CD4-positive, alpha-beta memory T cell (primary cell): ENCODE results near the gene OTUB2. TPM values are rescaled to one million over a fixed set of nuclear protein-coding genes. Genes with fewer than 3 reads are reported as not detected.

Source experiments
- CTCF ChIA-PET: fragments of 350-600 bp; sonication (Branson Sonifier 250); formaldehyde crosslinking; loops from one replicate; lab custom pipeline; 2021; ENCODE audit warnings: inconsistent platforms; ENCODE audit not compliant: partially characterized antibody; lab: Charles Lee
- POLR2A ChIA-PET: fragments of 350-600 bp; sonication (Branson Sonifier 250); formaldehyde crosslinking; loops from one replicate; lab custom pipeline; 2021; ENCODE audit not compliant: partially characterized antibody; lab: Charles Lee
- DNase-seq, 5 donors: peaks; one replicate each; pipeline versions ENCODE4 v3.0.0 to v3.0.0-alpha.2; 2020 to 2022; ENCODE audit warnings: mixed read lengths in 1 of 5
- H3K27ac ChIP-seq: one replicate; pipeline ENCODE4 v1.7.0; 2013; ENCODE audit warnings: low read depth, low read length
- H3K27me3 ChIP-seq: 2 replicates; pipeline ENCODE4 v1.7.0; 2013; ENCODE audit warnings: mild to moderate bottlenecking, low read length, moderate library complexity; ENCODE audit not compliant: insufficient read depth
- H3K36me3 ChIP-seq: 2 replicates; pipeline ENCODE4 v1.7.0; 2013; ENCODE audit warnings: mild to moderate bottlenecking, low read length, moderate library complexity; ENCODE audit not compliant: insufficient read depth
- H3K4me1 ChIP-seq: 2 replicates; pipeline ENCODE4 v1.7.0; 2013; ENCODE audit warnings: mild to moderate bottlenecking, low read length, moderate library complexity; ENCODE audit not compliant: insufficient read depth
- H3K4me3 ChIP-seq, 2 donors: one replicate each; pipeline ENCODE4 v1.7.0; 2013; ENCODE audit warnings: low read length in 2 of 2, mild to moderate bottlenecking in 1 of 2
- H3K9me3 ChIP-seq, 2 donors: one replicate each; pipeline ENCODE4 v1.7.0; 2013; ENCODE audit warnings: low read length in 2 of 2, control low read depth in 1 of 2; ENCODE audit not compliant: control insufficient read depth in 1 of 2
- H3K27ac Mint-ChIP-seq, 7 donors: one replicate each; pipeline ENCODE4 v1.8.0; 2020 to 2021; ENCODE audit warnings: mixed read lengths in 7 of 7, mild to moderate bottlenecking in 6 of 7, inconsistent platforms in 3 of 7, moderate library complexity in 3 of 7
- H3K27me3 Mint-ChIP-seq, 2 donors: one replicate each; pipeline ENCODE4 v1.8.0; 2020 to 2021; ENCODE audit warnings: mixed read lengths in 2 of 2
- H3K36me3 Mint-ChIP-seq, 2 donors: one replicate each; pipeline ENCODE4 v1.8.0; 2020 to 2021; ENCODE audit warnings: mixed read lengths in 2 of 2, inconsistent platforms in 1 of 2, mild to moderate bottlenecking in 1 of 2
- H3K4me1 Mint-ChIP-seq, 4 donors: one replicate each; pipeline ENCODE4 v1.8.0; 2020 to 2021; ENCODE audit warnings: mixed read lengths in 4 of 4, mild to moderate bottlenecking in 1 of 4
- H3K4me3 Mint-ChIP-seq, 8 donors: one replicate each; pipeline ENCODE4 v1.8.0; 2020 to 2021; ENCODE audit warnings: mixed read lengths in 8 of 8, mild to moderate bottlenecking in 7 of 8, moderate library complexity in 6 of 8, inconsistent platforms in 3 of 8
- H3K9me3 Mint-ChIP-seq, 8 donors: one replicate each; pipeline ENCODE4 v1.8.0; 2020 to 2021; ENCODE audit warnings: mixed read lengths in 8 of 8, mild to moderate bottlenecking in 5 of 8, inconsistent platforms in 3 of 8, moderate library complexity in 1 of 8
- intact Hi-C: fragments of 100-400 bp; cut with micrococcal nuclease; formaldehyde crosslinking; loops from one replicate; pipeline ENCODE4 v1.15.1; 2023
- polyA plus RNA-seq, 2 donors: library from polyadenylated mRNA; unstranded; fragments of 300-500 nt; fragmentation: Illumina TruSeq; gene quantifications; one replicate each; pipeline ENCODE4 v1.2.3, GENCODE V29; 2021
- total RNA-seq, 2 experiments: library from RNA; stranded (reverse); gene quantifications; one replicate each; pipeline ENCODE4 v1.2.3, GENCODE V29; 2021

The OTUB2 gene
- total and polyA plus RNA-seq, 4 experiments from 2014 or later = 0.19 to 1.1 (median 0.54) TPM

DNA sequence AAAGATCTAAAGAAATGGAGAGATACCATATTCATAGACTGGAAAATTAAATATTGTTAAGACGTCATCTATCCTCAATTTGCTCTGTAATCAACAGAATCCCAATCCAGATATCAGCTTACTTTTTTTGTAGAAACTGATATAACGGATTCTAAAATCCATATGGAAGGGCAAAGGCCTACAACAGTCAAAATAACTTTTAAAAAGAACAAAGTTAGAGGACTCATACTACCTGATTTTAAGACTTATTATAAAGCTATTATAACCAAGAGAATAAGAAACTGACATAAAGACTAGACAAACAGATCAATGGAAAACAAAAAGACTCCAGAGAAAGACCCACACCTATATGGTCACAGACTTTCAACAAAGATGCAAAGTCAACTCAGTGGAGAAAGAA, 48.9 kb downstream of the OTUB2 start:
- intact Hi-C loops = no loop called here
- Histone ChIP-seq H3K36me3 (peaks cover 29% of the 10 kb centered on the region), H3K27me3 (no peaks in the 10 kb centered on the region), H3K9me3 (peaks cover 0 to 5% of the 10 kb centered on the region in 2 donors), H3K27ac (no peak overlapping the region), H3K4me3 (no peak overlapping the region), H3K4me1 (peaks cover 69% of the 10 kb centered on the region)
- ChIA-PET POLR2A (interaction anchor here (1.3 kb wide), 1 partner anchor 22 kb away, joined by 3 read pairs; no protein-coding TSS in a partner anchor), CTCF (interaction anchor here (0.6 kb wide), 1 partner anchor 1453 kb away, joined by 3 read pairs; no protein-coding TSS in a partner anchor)
- peak overlapping the region; percentile 63 to 100 (median 84) for H3K4me3 Mint-ChIP-seq
- H3K27me3 Mint-ChIP-seq = no peaks in the 10 kb centered on the region
- H3K36me3 Mint-ChIP-seq = peaks cover 75 to 80% of the 10 kb centered on the region in 2 donors
- DNase-seq = no peak
- peaks cover 54 to 84% (median 68%) of the 10 kb centered on the region in 4 donors for H3K4me1 Mint-ChIP-seq
- peaks cover 8 to 30% (median 20%) of the 10 kb centered on the region in 8 donors for H3K9me3 Mint-ChIP-seq
- no peak overlapping the region for H3K27ac Mint-ChIP-seq

DNA sequence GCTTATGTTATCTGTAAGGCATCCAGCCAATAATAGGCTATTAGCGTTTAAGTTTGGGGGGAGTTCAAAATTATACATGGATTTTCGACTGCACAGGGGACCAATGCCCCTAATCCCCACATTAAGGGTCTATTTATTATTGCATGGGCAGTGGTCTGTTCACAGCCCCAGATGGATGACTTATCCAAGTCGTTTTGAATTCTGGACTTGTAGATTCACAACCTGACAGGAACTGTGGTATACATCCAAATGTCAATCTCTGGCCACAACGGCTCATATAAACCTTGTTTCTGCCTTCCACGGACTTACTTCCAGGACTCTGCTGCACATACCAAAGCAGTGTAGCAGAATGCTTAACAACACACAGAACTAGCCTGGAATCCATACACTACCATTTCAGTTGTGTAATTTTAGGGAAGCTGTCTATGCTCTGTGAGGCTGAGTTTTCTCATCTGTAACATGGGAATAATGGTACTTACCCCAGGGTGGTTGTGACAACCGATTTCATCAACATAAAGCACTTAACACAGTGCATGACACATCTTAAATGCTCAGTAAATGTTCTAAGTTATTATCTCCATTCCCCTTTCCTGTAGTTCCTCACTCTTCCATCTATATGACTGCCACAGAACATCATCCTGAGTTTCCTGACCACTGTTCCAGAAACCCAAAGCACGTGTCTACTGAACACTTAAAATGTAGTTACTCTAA, 51.1 kb downstream of the OTUB2 start:
- H3K27me3 ChIP-seq = no peaks in the 10 kb centered on the region
- intact Hi-C loops = no loop called here
- H3K27ac ChIP-seq = no peak overlapping the region
- Mint-ChIP-seq H3K27me3 (no peaks in the 10 kb centered on the region), H3K36me3 (peaks cover 62 to 70% of the 10 kb centered on the region in 2 donors), H3K4me3 (peak overlapping the region; percentile 99 to 100 (median 99)), H3K4me1 (peaks cover 45 to 84% (median 62%) of the 10 kb centered on the region in 4 donors), H3K9me3 (peaks cover 5 to 22% (median 13%) of the 10 kb centered on the region in 8 donors), H3K27ac (peak overlapping the region in 3 of 7 donors; percentile 38 to 73 (median 50))
- CTCF ChIA-PET = no interaction called here
- H3K4me1 ChIP-seq = peaks cover 74% of the 10 kb centered on the region
- H3K36me3 ChIP-seq = peaks cover 29% of the 10 kb centered on the region
- DNase-seq = no peak
- H3K4me3 ChIP-seq = peak overlapping the region; percentile 12 to 92
- H3K9me3 ChIP-seq = peaks cover 0 to 5% of the 10 kb centered on the region in 2 donors
- POLR2A ChIA-PET = no interaction called here

DNA sequence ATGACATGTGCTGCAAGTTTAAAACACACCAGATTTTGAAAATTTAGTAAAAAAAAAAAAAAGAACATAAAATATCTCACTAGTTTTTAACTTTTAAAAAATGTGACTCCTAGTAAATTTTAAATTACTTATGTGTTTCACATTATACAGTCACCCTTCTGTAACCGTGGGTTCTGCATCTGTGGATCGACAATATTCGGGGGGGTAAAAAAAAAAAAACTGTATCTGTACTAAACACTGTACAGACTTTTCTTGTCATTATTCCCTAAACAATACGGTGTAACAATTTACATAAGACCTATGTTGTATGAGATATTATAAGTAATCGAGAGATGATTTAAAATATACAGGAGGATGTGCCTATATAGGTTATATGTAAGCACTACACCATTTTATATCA, 51.7 kb downstream of the OTUB2 start:
- Histone ChIP-seq H3K36me3 (peaks cover 29% of the 10 kb centered on the region), H3K4me3 (peak overlapping the region; percentile 92 to 98), H3K27ac (no peak overlapping the region), H3K27me3 (no peaks in the 10 kb centered on the region), H3K9me3 (peaks cover 0 to 5% of the 10 kb centered on the region in 2 donors), H3K4me1 (peaks cover 72% of the 10 kb centered on the region)
- Mint-ChIP-seq H3K4me1 (peaks cover 46 to 87% (median 61%) of the 10 kb centered on the region in 4 donors), H3K36me3 (peaks cover 59 to 69% of the 10 kb centered on the region in 2 donors), H3K4me3 (peak overlapping the region; percentile 99 to 100 (median 99)), H3K9me3 (peaks cover 4 to 20% (median 13%) of the 10 kb centered on the region in 8 donors), H3K27me3 (no peaks in the 10 kb centered on the region), H3K27ac (peak overlapping the region in 2 of 7 donors; percentile 83 to 98)
- no peak for DNase-seq
- POLR2A ChIA-PET = no interaction called here
- CTCF ChIA-PET = interaction anchor here (4.9 kb wide), 1 partner anchor 42 kb away, joined by 29 read pairs; no protein-coding TSS in a partner anchor
- intact Hi-C loops = no loop called here

- Mint-ChIP-seq H3K27me3 (no peaks in the 10 kb centered on the region), H3K36me3 (peaks cover 44 to 56% of the 10 kb centered on the region in 2 donors), H3K4me3 (peak overlapping the region; percentile 99 to 100 (median 99)), H3K4me1 (peaks cover 42 to 78% (median 52%) of the 10 kb centered on the region in 4 donors), H3K9me3 (peaks cover 0 to 11% (median 5%) of the 10 kb centered on the region in 8 donors), H3K27ac (peak overlapping the region; percentile 98 to 100 (median 99))
- Histone ChIP-seq H3K36me3 (peaks cover 22% of the 10 kb centered on the region), H3K9me3 (no peaks in the 10 kb centered on the region), H3K4me1 (peaks cover 57% of the 10 kb centered on the region), H3K27ac (peak overlapping the region; percentile 86), H3K27me3 (no peaks in the 10 kb centered on the region), H3K4me3 (peak overlapping the region; percentile 92 to 98)
- ChIA-PET POLR2A (interaction anchor here (0.7 to 2.7 kb wide), 17 partner anchors 11 to 115 kb away, joined by 3 to 17 read pairs (median 4); partner anchors contain the start of genes IFI27L2, OTUB2 and PPP4R4), CTCF (interaction anchor here (1.0 to 4.9 kb wide), 8 partner anchors 27 to 128 kb away, joined by 3 to 29 read pairs (median 6); partner anchors contain the start of gene IFI27L2)
- intact Hi-C loops = loop anchor here (2.0 kb wide), 4 partner anchors 53 to 109 kb away; partner anchors contain the start of gene OTUB2
- peak in 4 of 5 donors; percentile 15 to 46 (median 31) for DNase-seq
Observed at GRCh38 chr14:94079891-94080620, 53.9 kb downstream of the OTUB2 start.

- ChIA-PET CTCF (interaction anchor here (0.7 to 4.9 kb wide), 10 partner anchors 12 to 141 kb away, joined by 3 to 29 read pairs (median 4); partner anchors contain the start of gene IFI27L2), POLR2A (interaction anchor here (0.7 to 2.7 kb wide), 25 partner anchors 10 to 141 kb away, joined by 3 to 17 read pairs (median 5); partner anchors contain the start of genes IFI27L2 and OTUB2)
- Histone ChIP-seq H3K4me1 (peaks cover 50% of the 10 kb centered on the region), H3K9me3 (no peaks in the 10 kb centered on the region), H3K36me3 (peaks cover 22% of the 10 kb centered on the region), H3K27ac (peak within 1 kb of the TSS; percentile 86), H3K4me3 (peak within 1 kb of the TSS; percentile 92 to 98), H3K27me3 (no peaks in the 10 kb centered on the region)
- peak; percentile 96 to 97 (median 97) for DNase-seq
- intact Hi-C loops = loop anchor here (1.0 to 2.0 kb wide), 5 partner anchors 48 to 110 kb away; partner anchors contain the start of genes IFI27L2 and OTUB2
- Mint-ChIP-seq H3K4me3 (peak within 1 kb of the TSS; percentile 99 to 100 (median 99)), H3K4me1 (peaks cover 36 to 70% (median 45%) of the 10 kb centered on the region in 4 donors), H3K27me3 (no peaks in the 10 kb centered on the region), H3K9me3 (peaks cover 0 to 4% (median 0%) of the 10 kb centered on the region in 8 donors), H3K36me3 (peaks cover 36 to 50% of the 10 kb centered on the region in 2 donors), H3K27ac (peak within 1 kb of the TSS; percentile 98 to 100 (median 99))
Observed at GRCh38 chr14:94080621-94081385, 54.7 kb downstream of the OTUB2 start, which contains the start of the genes DDX24 and IFI27L1. Gene DDX24 (minus strand): TSS chr14:94081202. CDS start chr14:94079742, 1,460 bp downstream. Gene IFI27L1 (plus strand): TSS chr14:94081310. CDS start chr14:94096938, 15,628 bp downstream.

DNA sequence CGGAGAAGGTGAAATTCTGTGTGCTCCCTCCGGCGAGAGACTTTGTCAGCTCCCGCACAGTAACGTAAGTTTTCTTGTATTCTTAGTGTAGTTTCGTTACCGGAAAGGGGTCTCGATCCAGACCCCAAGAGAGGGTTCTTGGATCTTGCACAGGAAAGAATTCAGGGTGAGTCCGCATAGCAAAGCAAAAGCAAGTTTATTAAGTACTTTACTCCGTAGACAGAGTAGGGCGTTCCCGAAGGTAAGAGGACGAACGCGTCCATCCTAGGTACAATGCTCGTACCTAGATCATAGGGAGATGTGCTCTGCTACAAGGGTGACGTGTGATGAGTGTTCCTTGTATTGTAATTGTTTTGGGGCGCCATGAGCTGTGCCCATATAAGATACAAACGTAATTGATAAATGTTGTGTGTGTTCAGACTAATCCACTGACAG, 55.3 kb downstream of the OTUB2 start:
- Mint-ChIP-seq H3K36me3 (peaks cover 30 to 44% of the 10 kb centered on the region in 2 donors), H3K9me3 (no peaks in the 10 kb centered on the region), H3K4me1 (peaks cover 34 to 64% (median 42%) of the 10 kb centered on the region in 4 donors), H3K27me3 (no peaks in the 10 kb centered on the region), H3K27ac (peak overlapping the region; percentile 95 to 100 (median 99)), H3K4me3 (peak overlapping the region; percentile 99 to 100 (median 99))
- Histone ChIP-seq H3K9me3 (no peaks in the 10 kb centered on the region), H3K36me3 (peaks cover 22% of the 10 kb centered on the region), H3K27me3 (no peaks in the 10 kb centered on the region), H3K4me3 (peak overlapping the region; percentile 92 to 98), H3K4me1 (peaks cover 44% of the 10 kb centered on the region), H3K27ac (peak overlapping the region; percentile 86)
- CTCF ChIA-PET = interaction anchor here (0.7 to 4.9 kb wide), 9 partner anchors 11 to 142 kb away, joined by 3 to 29 read pairs (median 4); partner anchors contain the start of gene IFI27L2
- intact Hi-C loops = loop anchor here (1.0 to 2.0 kb wide), 5 partner anchors 48 to 111 kb away; partner anchors contain the start of genes IFI27L2 and OTUB2
- POLR2A ChIA-PET = interaction anchor here (0.7 to 2.7 kb wide), 23 partner anchors 10 to 142 kb away, joined by 3 to 17 read pairs (median 5); partner anchors contain the start of genes IFI27L2 and OTUB2
- no peak for DNase-seq
